Fibroblast of skin of scalp (primary cell): ENCODE results near the gene FAM20A.
"Not testable (repeated sequence)": the region's sequence is repeated elsewhere in the genome, so short reads cannot be mapped to it uniquely, and the experiment has no call there.

Experiments
- DNase-seq: peaks from one replicate; pipeline ENCODE4 v3.0.0-alpha.2; 2013

FAM20A gene

GRCh38 chr17:68518063-68518815, 82.9 kb downstream of the FAM20A start:
- no peak for DNase-seq

- not testable (repeated sequence) for DNase-seq
Observed at GRCh38 chr17:68517605-68518004, 83.6 kb downstream of the FAM20A start.

DNA sequence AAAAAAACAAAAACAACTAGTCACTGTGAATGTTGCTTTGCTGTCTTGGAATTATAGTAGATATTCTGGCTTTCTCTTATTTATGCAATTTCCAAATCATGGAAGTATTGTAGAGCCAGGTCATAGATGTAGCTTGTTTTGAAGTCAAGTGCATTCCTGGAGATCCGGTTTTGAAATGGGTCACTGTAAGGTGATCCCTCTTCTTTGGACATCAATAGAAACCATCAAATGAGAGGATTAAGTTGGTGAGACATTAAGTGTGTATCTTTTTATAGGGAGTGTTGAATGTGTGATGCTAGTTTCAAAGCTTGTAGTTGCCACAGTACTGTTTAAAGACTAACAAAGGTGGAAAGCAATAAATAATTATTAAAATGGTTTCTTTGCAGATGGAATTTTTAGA, 84.4 kb downstream of the FAM20A start:
- no peak for DNase-seq

DNA sequence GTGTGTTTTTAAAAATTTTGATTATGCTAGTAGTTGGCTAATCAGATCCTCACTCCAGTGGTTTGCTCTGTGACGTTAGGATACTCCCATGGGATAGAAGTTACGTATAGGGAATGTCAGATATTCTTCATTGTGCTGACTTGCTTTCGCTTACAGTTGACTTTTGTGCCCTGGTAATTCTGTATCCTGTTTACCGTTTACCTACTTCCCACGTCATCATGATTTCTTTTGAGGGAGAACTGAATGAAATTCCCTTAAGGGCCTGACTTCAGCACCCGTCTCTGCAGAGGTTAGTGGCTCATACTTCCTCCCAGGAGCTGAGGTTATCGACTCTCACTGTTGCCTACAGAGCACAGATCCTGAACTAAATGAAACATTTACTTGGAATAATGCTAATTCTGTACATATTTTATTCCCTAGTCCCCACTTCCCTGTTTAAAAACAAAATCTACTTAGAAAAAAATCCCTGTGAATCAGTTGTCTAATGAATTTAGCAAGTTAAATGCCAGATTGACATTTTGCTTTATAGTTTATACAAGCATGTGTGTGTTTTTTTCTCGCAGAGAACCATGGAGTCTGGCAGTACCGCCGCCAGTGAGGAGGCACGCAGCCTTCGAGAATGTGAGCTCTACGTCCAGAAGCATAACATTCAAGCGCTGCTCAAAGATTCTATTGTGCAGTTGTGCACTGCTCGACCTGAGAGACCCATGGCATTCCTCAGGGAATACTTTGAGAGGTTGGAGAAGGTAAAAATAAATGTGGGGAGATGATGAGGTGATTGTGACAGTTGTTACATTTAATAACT, 86.1 kb downstream of the FAM20A start:
- peak; percentile 71 for DNase-seq

DNA sequence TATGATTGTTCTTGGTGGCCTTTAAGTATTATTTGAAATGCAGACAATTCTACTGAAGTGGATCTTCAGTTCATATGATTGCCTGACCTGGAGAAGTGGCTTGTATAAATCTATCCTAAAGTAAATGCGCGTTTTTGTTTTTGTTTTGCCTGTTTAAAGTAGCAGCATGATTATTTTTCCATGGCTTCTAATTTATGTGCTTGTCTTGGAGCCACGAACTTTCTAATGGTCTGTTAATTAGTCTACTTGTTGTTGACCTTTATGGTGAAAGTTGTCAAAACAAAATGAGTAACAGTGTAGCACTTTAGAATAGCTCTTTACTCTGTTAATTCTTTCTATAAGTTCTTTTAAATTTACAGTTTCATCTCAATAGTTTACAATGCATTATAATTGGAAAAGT, 87.2 kb downstream of the FAM20A start:
- DNase-seq = no peak

GRCh38 chr17:68512960-68513474, 88.2 kb downstream of the FAM20A start:
- DNase-seq = peak; percentile 30

GRCh38 chr17:68512247-68512959, 88.8 kb downstream of the FAM20A start, which contains the start of gene PRKAR1A:
TSS of gene PRKAR1A (plus strand) at chr17:68512430. CDS start at chr17:68515400, 2,970 bp downstream.
- peak; percentile 91 for DNase-seq

DNA sequence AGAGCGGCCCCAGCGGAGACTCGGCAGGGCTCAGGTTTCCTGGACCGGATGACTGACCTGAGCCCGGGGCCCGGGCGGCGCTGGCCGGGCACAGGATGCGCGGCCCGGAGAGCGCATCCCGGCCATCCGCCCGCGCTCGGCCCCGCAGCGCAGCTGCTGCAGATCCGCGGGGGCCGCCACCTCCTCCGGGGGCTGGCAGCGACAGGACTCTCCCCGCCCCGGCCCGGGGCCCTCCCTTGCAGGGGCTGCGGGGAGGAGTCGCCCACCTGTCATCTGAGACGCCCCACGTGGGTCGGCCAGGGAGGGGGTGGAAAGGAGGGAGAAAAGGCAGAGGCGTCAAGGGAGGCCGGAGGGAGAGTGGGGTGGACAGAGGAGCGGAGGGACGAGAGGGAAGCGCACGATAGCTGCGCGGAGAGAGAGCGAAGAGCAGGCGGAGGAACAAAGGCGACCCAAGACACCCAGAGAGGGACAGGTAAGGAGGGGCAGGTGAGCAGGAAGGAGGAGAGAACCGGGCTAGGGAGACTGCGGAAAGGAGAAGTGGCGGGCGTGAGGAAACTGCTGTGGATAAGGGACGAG, 89.4 kb downstream of the FAM20A start:
- peak; percentile 61 for DNase-seq

DNA sequence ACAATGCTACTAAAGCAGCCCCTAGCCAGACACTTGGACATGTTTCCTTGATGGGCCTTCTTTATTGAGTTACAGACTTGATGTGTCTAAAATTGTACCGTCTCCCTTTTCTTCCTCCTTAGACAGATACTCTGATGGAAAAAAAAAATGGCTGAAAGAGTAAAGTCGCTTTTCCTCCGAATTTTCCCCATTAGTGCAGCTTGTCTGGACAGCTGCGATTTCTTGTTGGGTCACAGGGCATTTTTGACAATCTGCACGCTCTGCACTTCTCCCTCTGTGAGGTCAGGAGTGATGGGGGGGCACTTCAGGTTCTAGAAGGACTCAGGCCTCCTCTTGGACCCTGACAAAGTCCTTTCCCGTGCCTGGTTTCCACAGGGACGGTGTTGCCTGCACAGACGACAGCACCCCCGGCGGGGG, 89.9 kb downstream of the FAM20A start:
- DNase-seq = no peak

DNA sequence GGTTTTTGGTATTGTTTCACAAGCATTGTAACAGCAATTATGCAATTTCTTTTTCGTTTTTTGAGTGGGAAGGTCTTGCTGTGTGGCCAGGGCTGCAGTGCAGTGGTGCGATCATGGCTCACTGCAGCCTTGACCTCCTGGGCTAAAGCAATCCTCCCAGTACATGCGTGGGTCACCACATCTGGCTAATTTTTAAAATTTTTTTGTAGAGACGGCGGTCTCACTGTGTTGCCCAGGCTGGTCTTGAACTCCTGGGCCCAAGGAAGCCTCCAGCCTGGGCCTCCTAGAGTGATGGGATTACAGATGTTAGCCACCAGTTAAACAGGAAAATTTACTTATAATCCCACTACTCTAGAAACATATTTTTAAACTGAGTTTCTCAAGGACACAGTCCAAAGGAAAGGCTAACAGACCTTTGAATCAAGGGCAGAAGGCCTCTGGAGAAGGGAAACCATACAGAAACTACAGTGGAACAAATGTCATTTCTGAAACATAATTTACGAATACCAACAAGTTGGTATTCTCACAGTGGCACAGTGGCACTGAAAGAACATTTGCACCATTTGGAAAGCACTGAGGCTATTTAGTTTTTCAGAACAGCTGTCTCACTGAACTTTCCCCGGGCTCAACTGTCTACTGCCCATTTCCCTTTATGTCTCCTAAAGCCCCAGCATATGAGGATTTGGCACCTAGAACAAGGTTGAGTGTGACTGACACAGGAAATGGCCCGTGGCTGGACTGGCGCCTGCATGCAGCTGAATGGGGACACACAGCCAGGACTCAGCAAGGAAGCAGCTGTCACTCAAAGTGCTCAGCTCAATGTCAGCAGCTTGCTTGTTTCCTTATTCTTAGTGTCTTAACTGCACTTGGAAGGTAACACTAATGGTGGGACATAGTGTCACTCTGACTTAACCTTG, 91.8 kb downstream of the FAM20A start:
- no peak for DNase-seq

DNA sequence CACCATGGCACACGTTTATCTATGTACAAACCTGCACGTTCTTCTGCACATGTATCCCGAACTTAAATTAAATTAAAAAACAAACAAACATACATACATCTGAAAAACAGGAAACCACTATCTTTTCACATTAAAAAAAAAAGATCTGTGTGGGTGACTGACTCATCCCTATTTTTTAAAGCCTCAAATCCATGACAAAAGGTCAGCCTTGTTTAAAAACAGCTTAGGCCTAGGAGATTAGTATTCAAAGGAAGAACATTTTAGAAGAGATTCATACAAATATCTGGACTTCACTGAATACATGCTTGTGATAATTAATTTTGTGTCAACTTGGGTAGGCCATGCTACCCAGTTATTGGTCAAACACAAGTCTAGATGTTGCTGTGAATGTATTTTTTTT, 93.6 kb downstream of the FAM20A start:
- DNase-seq = no peak

GRCh38 chr17:68505951-68506350, 95.2 kb downstream of the FAM20A start:
- no peak for DNase-seq

DNA sequence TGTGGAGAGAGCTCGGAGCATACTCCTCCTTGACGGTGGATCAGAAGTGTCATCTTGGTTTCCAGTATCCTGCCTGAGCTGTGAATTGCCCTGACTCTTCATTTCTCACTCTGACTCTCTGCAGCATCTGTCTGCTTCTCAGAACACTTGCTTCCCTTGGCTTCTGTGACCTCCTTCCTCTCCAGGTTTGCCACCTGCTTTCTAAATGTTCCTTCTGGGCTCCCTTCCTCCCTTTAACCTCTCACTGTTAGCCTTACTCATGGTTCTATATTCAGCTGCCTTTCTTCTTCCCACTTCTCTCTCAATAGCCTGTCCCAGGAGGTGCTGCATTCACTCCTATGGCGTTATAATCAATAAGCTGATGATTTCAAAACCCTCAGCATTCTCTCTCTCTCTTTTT, 100.1 kb downstream of the FAM20A start:
- no peak for DNase-seq

- no peak for DNase-seq
Observed at GRCh38 chr17:68499587-68499986, 101.6 kb downstream of the FAM20A start.

DNA sequence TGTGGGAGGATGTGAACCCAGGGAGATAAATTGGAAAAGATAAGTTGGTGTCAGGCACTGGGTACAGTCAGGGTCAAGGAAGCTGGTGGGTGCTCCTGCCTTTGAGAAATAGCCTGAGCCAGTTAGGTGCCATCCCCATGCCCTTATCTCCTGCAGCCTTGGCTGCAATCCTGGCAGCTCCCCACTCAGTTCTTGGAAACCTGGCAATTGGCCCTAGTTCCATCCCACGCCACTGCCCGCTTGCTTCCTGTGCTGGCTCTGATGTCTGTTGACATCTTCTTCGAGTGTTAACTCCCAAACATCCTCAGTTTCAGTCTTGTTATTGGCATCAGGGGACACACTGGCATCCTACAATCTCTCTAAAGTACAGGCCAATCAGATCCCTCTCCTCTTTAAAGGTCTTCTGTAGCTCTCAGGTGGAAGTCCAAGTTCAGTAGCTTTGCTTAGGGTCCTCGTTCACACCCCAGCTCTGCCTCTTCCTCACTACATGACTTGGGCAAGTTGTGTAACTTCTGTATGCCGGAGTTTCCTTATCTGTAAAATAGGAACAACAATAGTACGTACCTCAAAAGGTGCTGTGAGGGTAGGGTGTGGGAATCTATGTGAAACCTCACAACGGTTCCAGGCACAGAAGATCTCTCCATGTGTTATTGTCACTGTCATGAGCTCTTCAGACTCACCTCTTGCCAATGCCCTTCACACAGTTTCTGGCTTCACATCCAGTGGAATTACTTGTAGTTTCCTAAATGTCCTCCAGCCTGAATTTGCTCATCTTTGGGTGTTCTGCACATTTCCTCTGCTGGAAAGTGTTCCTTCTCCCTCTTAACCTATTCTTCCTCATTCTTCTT, 102.5 kb downstream of the FAM20A start:
- no peak for DNase-seq

DNA sequence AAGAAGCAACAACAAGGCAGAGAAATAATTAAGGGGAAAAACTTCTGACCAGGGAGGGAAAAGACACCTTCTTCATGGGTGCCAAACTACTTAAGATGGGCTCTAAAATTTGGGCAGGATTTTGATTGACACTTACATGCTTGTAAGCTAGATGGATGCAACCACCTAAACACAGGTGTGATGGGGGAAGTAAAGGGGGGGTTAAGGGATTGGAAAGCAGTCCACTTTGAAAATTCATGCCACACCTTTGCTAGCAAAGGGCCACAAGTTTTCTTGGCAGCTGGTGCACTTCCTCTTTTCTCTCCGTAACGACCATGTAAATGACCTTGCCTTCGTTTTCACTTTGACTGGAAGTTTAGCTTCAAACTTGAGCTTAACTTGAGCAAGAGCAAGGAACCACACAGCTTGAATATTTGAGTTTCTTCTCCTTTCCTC, 103.3 kb downstream of the FAM20A start:
- DNase-seq = no peak

GRCh38 chr17:68495081-68495480, 106.1 kb downstream of the FAM20A start:
- DNase-seq = no peak

DNA sequence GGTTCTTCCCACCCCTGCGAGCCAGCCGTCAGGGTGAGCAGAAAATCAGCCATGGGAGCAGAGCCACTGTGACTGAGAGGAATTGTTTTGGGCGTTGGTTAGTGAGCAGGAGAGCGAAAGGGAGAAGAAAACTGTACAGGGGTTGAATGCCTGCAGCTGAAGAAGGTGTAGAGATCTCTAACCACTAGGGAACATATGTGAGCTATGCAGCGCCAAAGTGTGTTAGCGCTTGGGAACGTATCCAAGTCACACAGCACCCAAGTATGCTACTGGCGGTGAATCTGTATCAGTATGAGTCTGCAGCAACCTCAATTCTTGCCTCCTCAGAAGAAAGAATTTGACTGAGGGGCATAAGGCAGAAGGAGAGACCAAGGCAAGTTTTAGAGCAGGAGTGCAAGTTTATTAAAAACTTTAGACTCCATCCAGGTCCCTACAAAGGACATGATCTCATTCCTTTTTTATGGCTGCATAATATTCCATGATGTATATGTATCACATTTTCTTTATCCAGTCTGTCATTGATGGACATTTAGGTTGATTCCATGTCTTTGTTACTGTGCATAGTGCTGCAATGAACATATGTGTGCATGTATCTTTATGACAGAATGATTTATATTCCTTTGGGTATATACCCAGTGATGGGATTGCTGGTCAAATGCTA, 108.6 kb downstream of the FAM20A start:
- not testable (repeated sequence) for DNase-seq

GRCh38 chr17:68491381-68492231, 109.6 kb downstream of the FAM20A start:
- DNase-seq = no peak
